HG02840 (cell line): ENCODE data around the gene PARVB.
"Not testable (repeated sequence)": the region's sequence is repeated elsewhere in the genome, so short reads cannot be mapped to it uniquely, and the experiment has no call there.

ENCODE experiments used
- ATAC-seq: cut with Tn5 transposase; IDR thresholded peaks from one replicate; pipeline ENCODE4 v1.9.1; 2021; ENCODE audit warnings: mild to moderate bottlenecking, moderate library complexity, moderate number of reproducible peaks; ENCODE audit not compliant: unreplicated experiment, low FRiP score

The PARVB gene

GRCh38 chr22:44051358-44051757, 27.3 kb downstream of the PARVB start:
- ATAC-seq, result no peak

DNA sequence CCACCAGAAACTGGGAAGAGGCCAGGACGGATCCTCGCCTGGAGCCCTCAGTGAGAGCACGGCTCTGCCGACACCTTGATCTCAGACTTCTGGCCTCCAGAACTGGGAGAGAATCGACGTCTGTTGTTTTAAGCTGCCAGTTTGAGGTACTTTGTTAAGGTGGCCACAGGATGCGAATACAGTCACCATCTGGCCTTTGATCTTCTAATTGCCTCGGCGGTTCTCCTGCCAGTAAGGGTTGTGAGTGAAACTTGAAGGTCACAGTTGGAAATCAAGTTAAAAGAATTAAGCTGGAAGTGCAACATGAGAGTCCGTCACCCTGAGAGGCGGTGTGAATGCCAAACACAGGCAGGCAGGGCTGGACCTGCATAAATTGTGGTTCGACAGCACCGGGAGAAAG, 27.9 kb downstream of the PARVB start:
- ATAC-seq, result no peak

GRCh38 chr22:44055805-44056204, 31.7 kb downstream of the PARVB start:
- no peak for ATAC-seq

GRCh38 chr22:44056649-44057048, 32.5 kb downstream of the PARVB start:
- ATAC-seq, result not testable (repeated sequence)

GRCh38 chr22:44057401-44057987, 33.4 kb downstream of the PARVB start:
- ATAC-seq, result no peak

DNA sequence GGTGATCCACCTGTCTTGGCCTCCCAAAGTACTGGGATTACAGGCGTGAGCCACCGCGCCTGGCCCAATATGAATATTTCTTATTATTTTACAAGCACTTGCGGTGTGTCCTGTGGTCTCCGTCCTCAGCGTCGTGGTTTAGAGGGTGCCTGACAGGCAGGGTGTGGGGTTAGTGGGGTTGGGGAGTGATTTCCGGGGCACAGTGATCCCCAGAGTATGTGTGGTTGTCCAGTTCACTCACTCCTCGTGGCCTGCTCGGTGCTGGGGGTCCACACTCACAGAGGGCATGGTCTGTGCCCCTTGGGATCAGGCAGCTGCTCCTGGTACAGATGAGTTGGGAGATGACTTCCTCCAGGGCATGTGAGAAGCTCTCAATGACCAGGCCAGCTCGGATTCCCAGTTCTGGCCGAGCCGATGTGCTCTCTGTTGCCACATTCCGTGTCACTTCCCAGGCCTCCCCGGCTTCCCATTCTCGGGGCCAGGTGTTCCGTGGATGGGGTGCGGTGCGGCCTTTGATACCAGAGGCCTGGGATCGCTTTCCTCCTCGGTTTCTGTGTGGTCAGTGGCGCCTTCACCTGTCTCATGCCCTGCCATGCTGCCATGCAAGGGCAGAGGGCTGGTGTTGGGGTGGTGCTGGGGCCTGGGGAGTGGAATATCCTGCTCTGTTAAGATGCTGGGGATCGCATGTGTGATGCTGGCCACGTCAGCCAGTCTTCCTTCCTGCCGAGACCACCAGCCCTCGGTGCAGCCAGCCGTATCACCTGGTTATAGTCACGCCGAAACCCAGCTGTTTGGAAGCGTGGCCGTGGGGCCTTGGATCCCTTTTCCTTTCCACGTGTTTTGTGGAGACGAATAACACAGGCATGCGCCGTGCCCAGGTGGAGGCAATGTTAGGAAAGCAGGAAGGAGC, 39.6 kb downstream of the PARVB start:
- no peak for ATAC-seq

DNA sequence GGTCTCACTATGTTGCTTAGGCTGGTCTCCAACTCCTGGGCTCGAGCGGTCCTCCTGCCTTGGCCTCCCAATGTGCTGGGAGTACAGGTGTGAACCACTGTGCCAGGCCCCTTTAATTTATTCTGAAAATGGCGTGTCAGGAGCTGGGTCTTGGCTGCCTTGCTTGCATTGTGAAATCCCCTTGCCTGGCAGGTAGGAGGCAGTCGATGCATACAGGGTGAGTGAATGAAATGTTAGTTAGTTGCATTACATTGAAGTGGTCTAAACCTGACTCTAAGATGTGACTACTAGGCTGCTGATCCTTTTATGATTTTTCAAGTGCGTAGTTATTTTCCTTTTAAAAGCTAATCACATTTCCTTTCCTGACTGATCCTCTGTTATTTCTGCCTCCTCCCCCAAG, 42.9 kb downstream of the PARVB start:
- no peak for ATAC-seq

- no peak for ATAC-seq
These were observed 43.8 kb downstream of the PARVB start for GRCh38 chr22:44067901-44068300.

GRCh38 chr22:44068422-44069191, 44.5 kb downstream of the PARVB start:
- ATAC-seq, result no peak

GRCh38 chr22:44070029-44070428, 45.9 kb downstream of the PARVB start:
- no peak for ATAC-seq

DNA sequence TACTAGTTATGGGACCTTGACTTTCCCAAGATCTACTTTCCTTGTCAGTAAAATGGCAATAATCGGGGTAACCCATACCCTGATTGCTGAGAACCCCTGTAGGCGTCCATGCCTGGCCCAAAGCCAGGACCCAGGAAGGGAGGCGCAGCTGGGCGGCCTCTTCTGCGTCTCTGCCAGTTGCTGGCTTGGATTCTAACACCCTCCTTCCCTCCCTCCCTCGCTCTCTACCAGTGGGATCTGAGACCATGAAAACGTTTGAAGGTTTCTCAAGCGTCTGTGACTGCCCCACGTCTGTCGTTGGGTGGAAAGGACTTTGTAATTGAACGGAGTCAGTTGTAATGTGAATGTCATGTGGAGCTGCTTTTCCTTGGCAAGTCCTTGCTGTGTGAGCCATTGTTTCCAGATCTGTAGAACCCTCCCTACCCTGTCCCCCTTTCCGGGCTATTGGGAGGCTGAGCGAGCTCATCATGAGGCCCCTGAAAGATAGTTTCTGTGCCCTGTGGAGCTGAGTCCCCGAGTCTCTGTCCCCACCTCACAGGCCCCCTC, 47.8 kb downstream of the PARVB start:
- ATAC-seq, result no peak

DNA sequence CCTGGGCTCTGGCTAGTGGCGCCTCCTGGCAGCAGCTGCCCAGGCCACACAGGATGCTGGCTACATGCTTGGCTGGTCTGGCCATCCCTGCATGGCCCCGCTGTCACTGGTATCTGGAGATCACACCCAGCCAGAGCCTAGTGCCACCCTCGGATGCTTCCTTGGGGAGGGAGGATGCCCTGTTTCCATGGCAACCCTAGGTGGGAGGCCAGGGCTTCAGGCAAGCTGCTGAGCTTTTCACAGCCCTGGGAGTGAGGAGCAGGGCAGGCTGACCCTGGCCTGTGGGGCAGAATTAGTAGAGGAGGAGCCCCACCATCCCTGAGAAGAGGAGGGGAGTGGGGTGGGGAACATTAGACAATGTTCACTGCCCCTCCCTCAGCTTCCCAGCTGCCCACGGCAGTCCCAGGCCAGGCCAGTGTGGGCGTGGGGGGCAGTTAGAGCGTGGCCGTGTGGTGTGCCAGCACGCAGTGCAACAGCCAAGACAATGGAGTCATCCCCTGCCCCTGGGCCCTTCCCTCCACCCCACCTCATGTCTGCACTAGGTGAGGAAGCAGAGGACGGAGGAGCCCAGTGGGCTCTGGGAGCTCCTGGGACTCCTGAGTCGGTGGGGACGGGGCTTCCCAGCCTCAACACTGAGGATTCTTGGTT, 50.4 kb downstream of the PARVB start:
- ATAC-seq, result no peak

- ATAC-seq, result no peak
These were observed 50.9 kb downstream of the PARVB start for GRCh38 chr22:44075022-44075421.

- ATAC-seq, result no peak
These were observed 51.6 kb downstream of the PARVB start for GRCh38 chr22:44075670-44076069.

- ATAC-seq, result no peak
These were observed 52.7 kb downstream of the PARVB start for GRCh38 chr22:44076825-44077224.

- no peak for ATAC-seq
These were observed 57.1 kb downstream of the PARVB start for GRCh38 chr22:44080936-44081861.

DNA sequence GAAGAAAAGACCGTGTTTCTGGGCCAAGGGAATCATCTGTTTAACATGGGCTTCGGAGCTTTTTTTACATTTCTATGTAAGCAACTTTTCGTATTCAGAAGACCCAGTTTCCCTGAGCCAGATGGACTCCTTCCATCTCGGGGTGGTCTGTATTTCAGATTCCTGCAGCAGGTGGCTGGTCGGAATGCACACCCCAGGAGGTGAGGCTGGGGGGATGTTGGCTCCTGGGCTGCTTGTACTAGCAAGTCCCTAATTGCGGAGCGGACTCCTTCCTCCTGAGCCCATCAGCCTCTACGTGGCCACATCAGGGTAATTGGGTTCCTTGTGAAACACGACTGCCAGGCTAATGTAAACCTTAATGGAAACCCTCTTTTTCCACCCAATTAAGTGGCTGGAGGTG, 58.7 kb downstream of the PARVB start:
- no peak for ATAC-seq

DNA sequence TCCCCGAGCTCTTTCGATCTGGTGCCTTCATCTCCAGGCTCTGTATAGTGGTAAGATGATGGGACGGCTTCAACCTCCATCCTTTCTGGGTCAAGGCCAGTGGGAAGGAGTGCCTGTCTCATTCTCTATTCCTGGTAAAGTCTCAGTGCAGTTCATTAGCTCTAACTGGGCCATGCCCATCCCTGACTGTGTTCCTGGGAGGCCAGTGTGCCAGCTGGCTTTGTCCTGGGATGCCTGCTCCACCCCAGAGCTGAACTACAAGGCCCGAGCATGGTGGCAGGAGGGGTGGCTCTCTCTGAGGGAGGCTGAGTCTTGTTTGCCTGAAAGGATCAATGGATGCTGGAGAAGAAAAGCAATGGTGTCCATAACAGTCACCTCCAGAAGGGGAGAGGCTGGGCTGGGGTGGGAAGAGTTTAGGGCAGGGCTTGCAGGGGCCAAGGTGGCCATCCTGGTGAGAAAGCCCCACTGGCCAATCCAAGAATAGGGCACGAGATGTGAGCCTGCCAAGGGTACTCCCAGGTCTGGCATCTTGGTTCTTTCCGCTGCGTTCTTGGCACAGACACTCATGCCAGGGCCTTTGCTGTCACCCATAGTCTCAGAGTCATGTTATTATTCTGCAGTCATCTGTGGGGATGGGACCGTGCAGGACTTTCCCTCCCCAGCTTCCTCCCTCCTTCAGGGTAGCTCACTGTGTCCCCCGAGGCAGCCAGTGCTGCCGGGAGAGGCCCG, 60.1 kb downstream of the PARVB start:
- ATAC-seq, result no peak

DNA sequence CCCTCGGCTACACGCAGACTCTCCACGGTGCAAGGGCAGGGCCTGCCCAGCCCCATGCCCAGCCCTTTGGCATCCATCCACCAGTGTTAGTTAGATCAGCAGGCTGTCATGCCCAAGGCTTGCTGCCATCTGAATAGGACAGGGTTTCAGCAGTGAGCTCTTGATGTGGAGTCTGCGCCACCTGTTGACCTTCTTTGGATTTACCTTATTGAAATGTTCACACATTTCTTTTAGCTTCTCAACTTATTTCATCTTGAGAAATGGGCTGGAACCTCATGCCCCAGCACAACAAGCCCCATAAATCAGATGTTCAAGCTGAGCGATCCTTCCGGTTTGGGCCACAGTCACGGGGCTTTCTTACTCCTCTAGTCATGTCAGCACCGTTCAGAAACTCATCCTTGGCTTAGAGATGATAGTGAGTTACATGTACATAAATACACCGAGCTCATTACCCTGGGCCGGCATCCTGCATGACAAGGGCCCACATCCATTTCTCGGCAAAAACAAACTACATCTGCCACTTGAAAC, 61.7 kb downstream of the PARVB start:
- no peak for ATAC-seq
